G401.6 (cell line): Measurements from ENCODE around the gene SF1.

Experiments
- FAIRE-seq: peaks from 2 replicates; lab custom pipeline; 2012; peaks lifted over from hg19 to GRCh38; lab: Jason Lieb, UNC

SF1 gene

DNA sequence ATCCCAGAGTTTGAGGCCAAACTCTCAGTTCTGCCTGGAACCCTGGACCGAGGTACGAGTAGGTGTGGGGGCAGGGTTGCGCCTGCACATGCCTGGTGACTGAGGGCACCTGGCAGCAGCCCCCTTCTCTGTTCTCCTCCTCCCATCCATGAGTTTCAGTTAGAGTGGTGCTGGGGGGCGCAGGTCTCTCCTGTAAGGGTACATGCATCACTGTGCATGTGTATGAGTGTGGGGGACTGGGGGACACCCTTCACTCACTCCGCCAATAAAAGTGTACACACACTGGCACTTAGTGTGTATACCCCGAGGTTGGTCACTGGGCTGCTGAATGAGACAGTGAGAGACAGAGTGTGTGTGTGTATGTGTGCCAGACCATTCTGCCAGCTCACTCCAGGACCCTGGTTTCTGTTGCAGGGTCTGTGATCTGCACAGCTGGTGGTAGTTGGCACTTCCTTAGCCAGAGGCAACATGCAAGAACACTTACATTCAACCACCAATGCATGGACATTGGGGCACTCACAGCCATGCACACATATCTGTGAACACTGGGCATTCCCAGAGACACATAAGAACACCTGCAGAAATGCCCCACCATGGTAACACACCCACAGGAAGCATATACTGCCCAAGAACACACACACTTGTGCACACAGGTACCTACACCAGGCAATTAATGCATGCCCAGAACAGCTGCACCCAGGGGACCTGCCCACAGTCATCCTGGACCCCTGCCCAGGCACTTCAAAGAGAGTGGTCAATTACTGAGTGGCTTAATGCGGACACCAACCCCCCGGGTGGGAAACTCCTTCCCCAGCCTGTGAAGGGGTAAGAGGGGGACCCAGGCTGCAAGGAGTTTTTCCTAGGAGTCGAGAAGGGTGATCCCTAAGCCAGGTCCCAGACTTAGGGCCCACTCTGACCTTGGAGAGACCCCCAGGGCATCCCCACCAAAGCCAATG lies 54.2 kb downstream of the SF1 start:
- FAIRE-seq: no peak

DNA sequence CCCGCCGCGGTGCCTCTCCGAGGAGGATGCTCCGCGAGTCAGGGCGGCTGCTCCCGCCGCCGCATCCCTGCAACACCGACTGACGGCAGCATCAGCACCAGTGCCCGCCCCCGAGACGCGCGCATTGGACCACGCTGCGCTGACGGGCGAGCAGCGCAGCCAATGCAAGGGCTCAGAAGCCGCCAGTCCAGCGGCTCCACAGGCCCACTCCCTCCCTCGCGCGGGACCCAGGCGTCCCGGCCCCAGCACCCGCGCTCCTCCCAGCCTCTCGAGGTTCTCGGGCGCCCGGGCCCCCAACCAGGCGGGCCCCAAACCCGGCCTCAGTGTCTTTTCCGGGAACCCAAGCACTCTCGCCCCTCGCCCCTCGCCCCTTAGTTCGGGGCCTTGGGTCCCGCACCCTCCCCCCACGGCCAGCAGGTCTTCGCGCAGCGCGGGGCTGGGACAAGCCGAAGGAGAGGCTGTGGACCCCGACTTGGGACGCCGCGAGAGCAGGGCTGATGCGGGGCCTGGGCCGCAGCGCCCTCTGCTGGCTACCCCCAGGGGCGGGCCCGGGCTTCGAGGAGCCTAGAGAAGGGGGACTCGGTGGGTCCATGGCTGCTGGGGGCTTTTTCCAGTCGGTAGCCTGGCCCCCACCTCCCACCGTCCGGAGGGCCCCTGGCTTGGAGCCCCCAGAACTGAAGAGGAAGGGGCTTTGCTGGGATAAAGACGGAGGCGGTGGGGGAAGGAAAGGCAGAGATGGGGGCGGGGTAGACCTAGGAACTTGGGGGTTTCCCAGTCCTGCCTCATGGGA lies 55.0 kb downstream of the SF1 start, which contains the start of gene NRXN2:
NRXN2 (minus strand) TSS at position 81 of the 790 bp plus-strand sequence. CDS start 9,498 bp downstream, outside the sequence.
- no peak for FAIRE-seq

DNA sequence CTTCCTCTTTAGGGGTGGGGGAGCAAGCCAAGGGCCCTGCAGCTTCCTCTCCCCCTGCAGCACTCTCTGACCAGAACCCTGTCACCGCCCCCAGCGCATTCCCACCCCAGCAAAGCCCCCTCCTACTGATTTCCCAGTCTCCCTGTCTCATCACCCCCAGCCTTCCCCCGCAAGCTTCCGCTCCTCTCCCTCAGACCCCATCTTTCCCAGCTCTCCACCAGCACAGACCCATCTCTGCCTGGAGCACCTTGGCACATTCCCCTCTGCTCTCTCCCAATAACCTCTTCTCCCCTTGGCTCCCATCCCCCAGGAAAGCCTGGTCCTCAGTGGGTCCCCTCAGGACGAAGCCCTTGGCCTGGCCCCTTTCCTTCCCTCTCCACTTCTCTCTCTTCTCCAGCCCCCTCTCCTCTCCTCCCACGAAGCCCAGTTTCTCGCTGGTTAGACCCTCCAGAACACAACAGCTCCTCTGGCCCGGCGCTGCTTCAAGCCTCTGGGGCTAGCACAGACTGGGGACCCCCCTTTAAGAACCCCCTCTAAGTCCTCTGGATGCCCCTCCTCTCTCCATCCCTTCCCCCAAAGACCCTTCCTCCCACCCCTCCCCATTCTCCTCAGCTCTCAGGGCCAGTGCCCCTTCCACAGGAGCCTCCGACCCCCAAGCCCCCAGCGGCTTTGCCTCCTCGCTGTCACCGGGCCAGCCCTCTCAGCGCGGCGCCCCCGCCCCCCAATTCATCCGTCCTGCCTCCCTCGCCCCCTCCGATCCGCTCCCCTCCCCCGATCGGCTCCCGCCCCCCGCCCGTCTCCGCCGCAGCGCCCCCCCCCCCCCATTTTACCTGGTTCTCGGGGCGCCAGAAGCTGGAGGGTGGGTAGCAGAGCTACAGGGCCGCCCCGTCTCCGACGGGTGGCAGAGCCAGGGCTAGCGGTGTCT lies 55.9 kb downstream of the SF1 start:
- no peak for FAIRE-seq

- no peak for FAIRE-seq
Observed at GRCh38 chr11:64721359-64721699, 57.0 kb downstream of the SF1 start.

GRCh38 chr11:64720640-64721358 lies 57.5 kb downstream of the SF1 start:
- no peak for FAIRE-seq

GRCh38 chr11:64720167-64720566 lies 58.2 kb downstream of the SF1 start:
- FAIRE-seq: no peak

DNA sequence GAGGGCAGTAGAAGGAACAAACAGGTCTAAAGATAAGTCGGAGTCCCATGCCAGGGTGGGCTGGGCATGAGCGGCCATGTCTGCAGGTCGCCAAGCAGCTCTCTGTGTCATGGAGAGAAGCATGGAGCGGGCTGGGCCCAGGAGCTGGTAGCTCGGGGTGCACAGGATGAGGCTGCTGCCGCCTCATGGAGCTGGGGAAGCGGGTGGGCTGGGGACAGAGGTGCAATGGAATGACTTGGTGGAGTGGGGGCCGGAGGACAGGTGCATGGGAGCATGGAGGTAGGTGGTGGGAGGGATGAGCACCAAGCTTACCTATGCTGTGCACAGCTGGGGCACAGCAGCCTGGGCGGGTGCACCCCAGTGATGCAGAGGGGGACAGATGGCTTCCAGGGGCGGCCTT lies 58.9 kb downstream of the SF1 start:
- FAIRE-seq: no peak

- FAIRE-seq: no peak
Observed at GRCh38 chr11:64718780-64719124, 59.6 kb downstream of the SF1 start.

DNA sequence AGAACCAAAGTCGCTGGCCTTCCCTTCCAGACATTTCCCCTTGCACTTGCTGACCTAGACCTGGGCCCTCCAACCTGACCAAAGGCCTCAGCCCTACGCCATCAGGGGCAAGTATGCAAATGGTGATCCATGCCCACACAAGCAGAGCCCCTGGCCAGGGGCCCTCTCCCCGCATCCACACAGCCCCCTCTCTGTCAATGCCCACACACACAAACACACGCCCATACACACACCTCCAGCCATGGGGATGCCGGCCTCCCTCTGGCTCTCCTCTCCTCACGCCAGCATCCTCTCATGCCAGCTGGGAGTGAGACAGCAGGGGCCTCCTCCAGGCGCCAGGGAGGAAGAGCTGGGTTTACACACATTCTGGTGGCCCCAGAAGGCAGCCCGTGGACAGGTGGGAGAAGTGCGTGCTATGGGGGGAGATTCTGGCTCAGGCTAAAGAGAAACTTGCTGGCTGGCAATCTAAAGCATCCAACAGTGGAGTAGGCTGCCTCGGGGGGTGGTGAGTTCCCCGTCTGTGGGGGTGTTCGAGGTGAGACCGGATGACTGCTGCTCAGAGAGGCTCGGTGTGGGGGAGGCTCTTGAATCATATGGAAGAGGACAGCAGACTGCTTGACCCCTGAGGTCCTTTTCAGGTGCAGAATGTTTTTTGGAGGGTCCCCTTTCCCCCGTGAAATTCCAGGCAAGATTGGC lies 60.1 kb downstream of the SF1 start:
- FAIRE-seq: no peak

DNA sequence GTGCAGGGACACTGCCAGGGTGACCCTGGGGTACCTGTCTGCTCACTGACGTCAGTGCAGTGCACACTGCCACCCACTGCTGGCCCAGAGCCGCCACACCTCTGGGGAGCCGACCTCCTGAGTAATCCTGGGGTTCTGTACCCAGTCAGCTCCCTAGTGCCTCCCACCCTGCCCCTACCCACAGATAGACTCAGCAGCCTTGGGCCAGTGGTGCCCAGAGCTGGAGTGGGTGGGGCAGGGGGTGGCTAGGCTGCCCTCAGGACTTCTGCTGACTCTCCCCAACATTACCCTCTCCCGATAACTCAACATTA lies 61.1 kb downstream of the SF1 start:
- FAIRE-seq: no peak

- no peak for FAIRE-seq
Observed at GRCh38 chr11:64716473-64717267, 61.7 kb downstream of the SF1 start.

DNA sequence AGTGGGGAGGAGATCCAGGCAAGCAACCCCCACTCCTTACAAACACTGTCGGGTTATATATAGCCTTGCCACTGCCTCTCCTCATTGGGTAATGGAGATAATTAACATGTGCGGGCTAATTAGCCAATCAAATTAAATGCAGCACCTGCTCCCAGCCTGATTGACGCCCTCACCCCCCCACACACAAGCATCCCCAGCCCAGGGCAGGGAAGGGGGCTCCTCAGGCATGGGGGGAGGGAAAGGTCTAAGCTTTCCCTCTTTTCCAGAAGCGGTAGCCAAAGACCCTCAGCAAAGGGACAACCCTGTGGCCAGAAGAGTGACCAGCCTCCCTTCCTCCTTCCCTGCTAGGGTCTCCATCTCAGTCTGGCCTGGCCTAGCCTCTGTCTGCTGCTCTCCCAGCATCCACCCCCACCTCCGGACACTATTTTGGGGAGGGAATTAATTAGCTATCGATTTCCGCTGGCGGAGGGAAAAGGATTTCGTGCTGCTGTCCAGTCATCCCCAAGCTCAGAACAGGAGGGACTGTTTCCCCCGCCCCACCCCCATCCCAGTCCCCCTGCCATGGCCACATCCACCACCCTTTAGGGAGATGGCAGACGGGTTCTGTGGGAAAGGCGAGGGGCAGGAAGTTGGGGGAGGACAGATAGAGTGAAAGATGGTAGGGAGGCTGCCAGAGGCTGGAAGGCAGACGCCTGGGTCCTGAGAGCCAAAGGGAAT lies 62.4 kb downstream of the SF1 start:
- no peak for FAIRE-seq

DNA sequence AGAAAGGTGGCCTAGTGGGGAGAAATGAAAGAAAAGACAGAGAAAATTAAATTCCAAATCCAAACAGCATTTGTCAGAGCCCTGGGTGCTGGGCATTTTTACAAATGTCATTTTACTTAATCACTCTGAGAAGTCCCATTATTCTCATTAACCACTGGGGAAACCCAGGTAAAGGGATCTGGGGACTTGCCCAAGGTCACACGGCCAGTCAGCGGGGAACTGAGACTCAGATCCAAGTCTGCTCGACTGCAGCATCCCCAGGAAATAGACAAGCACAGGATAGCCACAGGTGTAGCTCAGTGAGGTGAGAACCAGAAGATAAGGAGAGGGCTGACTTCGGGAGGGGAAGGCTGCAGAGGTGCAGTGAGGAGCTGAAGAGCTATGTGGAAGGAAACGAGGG lies 63.2 kb downstream of the SF1 start:
- FAIRE-seq: no peak

GRCh38 chr11:64714666-64715065 lies 63.7 kb downstream of the SF1 start:
- no peak for FAIRE-seq
